ENCODE data around the gene ALMS1. TPM values are rescaled to one million over a fixed set of nuclear protein-coding genes. Genes with fewer than 3 reads are reported as not detected.
A peak's percentile ranks its signal among the peaks of the same experiment; 100 is the strongest.

The ALMS1 gene
- total and polyA plus RNA-seq, 2 of the 8 experiments (the other 6 are each of a cell fraction or from before 2014, with no cell fraction given), result 21.8 to 45.6 TPM

GRCh38 chr2:73386894-73387636, 1.4 kb downstream of the ALMS1 start:
- Histone ChIP-seq H3K27ac (ENCODE audit: low read depth, low read length) (peak overlapping the region; percentile 68; the same call in 1 of the 2 replicates), H3K4me3 (ENCODE audit: extremely low read depth in 1 of 4, insufficient read depth in 2 of 4, low read depth in 3 of 4, low read length in 4 of 4) (peak overlapping the region; percentile 96 to 99 (median 98)), H3K4me1 (replicated peaks in 1 of 4; ENCODE audit: control insufficient read depth in 3 of 4, insufficient read depth in 4 of 4, low read length in 3 of 4) (peaks cover 0 to 6% (median 2%) of the 10 kb centered on the region in 4 experiments; a peak in 6 of 7 replicates), H3K36me3 (ENCODE audit: control insufficient read depth in 2 of 4, insufficient read depth in 4 of 4, low read length in 3 of 4) (no peaks in the 10 kb centered on the region), H2BK120ac (replicated peaks; ENCODE audit: low read depth, low read length) (no peak overlapping the region), H2AK5ac (ENCODE audit: low read depth, low read length) (no peak overlapping the region), H4K91ac (replicated peaks; ENCODE audit: insufficient read length, low read length) (no peak overlapping the region), H3K27me3 (replicated peaks in 1 of 4; ENCODE audit: control insufficient read depth in 3 of 4, extremely low read depth in 1 of 4, insufficient read depth in 3 of 4, low read length in 3 of 4) (peaks cover 0 to 17% (median 3%) of the 10 kb centered on the region in 4 experiments; a peak in 2 of 7 replicates), H3K56ac (replicated peaks; ENCODE audit: insufficient read length, low read depth, low read length) (no peak overlapping the region), H4K5ac (ENCODE audit: insufficient read length, low read depth, low read length) (no peak overlapping the region), H3K79me2 (ENCODE audit: control insufficient read depth in 1 of 2, insufficient read depth in 2 of 2, low read length in 2 of 2) (peaks cover 11 to 54% of the 10 kb centered on the region in 2 experiments; a peak in 3 of 4 replicates), H3K9me3 (ENCODE audit: insufficient read depth in 2 of 2, low read depth in 1 of 2, low read length in 1 of 2) (no peaks in the 10 kb centered on the region), H3K4me2 (ENCODE audit: insufficient read depth in 1 of 2, low read depth in 2 of 2, low read length in 2 of 2) (peak overlapping the region; percentile 77 to 83), H2BK15ac (ENCODE audit: low read length) (no peak overlapping the region), H3K23me2 (ENCODE audit: low read depth, low read length) (peaks cover 3% of the 10 kb centered on the region; the same call in 1 of the 2 replicates), H2AFZ (ENCODE audit: low read length) (no peak overlapping the region), H4K8ac (ENCODE audit: extremely low read depth, insufficient read depth, low read length) (no peak overlapping the region), H3K18ac (ENCODE audit: extremely low read depth, low read length) (no peak overlapping the region), H2BK5ac (ENCODE audit: low read depth, low read length) (no peak overlapping the region), H4K20me1 (replicated peaks in 1 of 2; ENCODE audit: control insufficient read depth in 1 of 2, insufficient read depth in 2 of 2, low read length in 2 of 2) (peaks cover 2 to 3% of the 10 kb centered on the region in 2 experiments), H2BK12ac (ENCODE audit: low read depth, low read length) (no peak overlapping the region), H2BK20ac (ENCODE audit: low read length) (no peak overlapping the region), H3K4ac (replicated peaks; ENCODE audit: insufficient read length, low read depth, low read length) (no peak overlapping the region), H3K14ac (ENCODE audit: insufficient read length) (no peak overlapping the region), H3K23ac (ENCODE audit: insufficient read length) (no peak overlapping the region), H3K9ac (replicated peaks in 1 of 4; ENCODE audit: extremely low read depth in 1 of 4, low read depth in 3 of 4, low read length in 3 of 4) (peak overlapping the region; percentile 43 to 94 (median 88); a peak in 6 of 7 replicates), H3K79me1 (ENCODE audit: low read depth, low read length) (no peaks in the 10 kb centered on the region; the same call in none of the 2 replicates)
- FAIRE-seq (no peak), DNase-seq (ENCODE audit: low read depth in 1 of 2, low spot score in 2 of 2) (no peak)
- ChIA-PET POLR2A (ENCODE audit: partially characterized antibody) (no interaction called here), CTCF (ENCODE audit: partially characterized antibody) (interaction anchor here (0.7 to 0.9 kb wide), 2 partner anchors 105 to 1164 kb away, joined by 3 to 5 read pairs; no protein-coding TSS in a partner anchor)
- WGBS, 2 experiments (ENCODE audit: extremely low coverage in 1 of 2, insufficient coverage in 1 of 2, insufficient read length in 1 of 2, insufficient replicate concordance in 2 of 2, low coverage in 1 of 2, low lambda C conversion rate in 2 of 2, missing lambda C conversion rate in 1 of 2), result 39% methylated on average over 6 of the region's 6 CpGs; no CpG with 5 or more reads in 1 of the 2 experiments
- no peak for TF ChIP-seq HDAC2 (IDR thresholded peaks at IDR 0.05; ENCODE audit: borderline replicate concordance in 1 of 2, low read depth in 2 of 2, low read length in 2 of 2)
- no peak for TF ChIP-seq ASH2L (IDR thresholded peaks at IDR 0.05; ENCODE audit: low read length)
- TF ChIP-seq CEBPB (IDR thresholded peaks at IDR 0.05; ENCODE audit: low read depth, low read length), result no peak
- no peak for TF ChIP-seq CBX8 (IDR thresholded peaks at IDR 0.05; ENCODE audit: borderline replicate concordance, low read depth, low read length)
- TF ChIP-seq HDAC6 (IDR thresholded peaks at IDR 0.05; ENCODE audit: low read depth, low read length), result no peak
- no peak for TF ChIP-seq CTBP2 (IDR thresholded peaks at IDR 0.05; ENCODE audit: borderline replicate concordance, insufficient read depth, insufficient read length, low read length)
- no peak for TF ChIP-seq RFX5 (IDR thresholded peaks at IDR 0.05; ENCODE audit: borderline replicate concordance, low read depth, low read length)
- TF ChIP-seq KDM1A (IDR thresholded peaks at IDR 0.05; ENCODE audit: borderline replicate concordance, low read length), result no peak
- no peak for TF ChIP-seq EP300 (IDR thresholded peaks at IDR 0.05; ENCODE audit: borderline replicate concordance in 1 of 2, low read depth in 2 of 2, low read length in 2 of 2)
- TF ChIP-seq TAF1 (IDR thresholded peaks at IDR 0.05; ENCODE audit: low read depth, low read length), result no peak
- no peak for TF ChIP-seq TAF7 (optimal IDR thresholded peaks at IDR 0.05; ENCODE audit: borderline replicate concordance, low read depth, low read length)
